OCI-LY1 (cell line): ENCODE results near the gene ST6GAL1.
A peak's percentile ranks its signal among the peaks of the same experiment; 100 is the strongest.
"Not testable (repeated sequence)": the region's sequence is repeated elsewhere in the genome, so short reads cannot be mapped to it uniquely, and the experiment has no call there.

Experiments
- H2AFZ ChIP-seq: fragments of 200-600 bp; sonication (generic), shearing (Covaris generic); 2 replicates; pipeline ENCODE4 v1.6.0; 2014; ENCODE audit warnings: antibody characterized with exemption, mild to moderate bottlenecking, low read length
- H3F3A ChIP-seq: fragments of 200-600 bp; sonication (generic), shearing (Covaris generic); 2 replicates; pipeline ENCODE4 v1.6.0; 2014; ENCODE audit warnings: mild to moderate bottlenecking, antibody characterized with exemption, low read length, moderate library complexity; ENCODE audit not compliant: insufficient read depth
- H3K27ac ChIP-seq: fragments of 200-600 bp; sonication (generic); 2 replicates; pipeline ENCODE4 v1.5.1; 2014; ENCODE audit warnings: low read length, mixed run types, mild to moderate bottlenecking, low read depth; ENCODE audit not compliant: poor library complexity, severe bottlenecking
- H3K27me3 ChIP-seq: fragments of 200-600 bp; sonication (generic); 2 replicates; pipeline ENCODE4 v1.6.0; 2014; ENCODE audit warnings: antibody characterized with exemption, mild to moderate bottlenecking, low read length, moderate library complexity; ENCODE audit not compliant: insufficient read depth
- H3K36me3 ChIP-seq: fragments of 200-600 bp; sonication (generic); 2 replicates; pipeline ENCODE4 v1.6.1; 2014; ENCODE audit warnings: mild to moderate bottlenecking, antibody characterized with exemption, low read length, moderate library complexity, mixed read lengths; ENCODE audit not compliant: insufficient read depth
- H3K4me1 ChIP-seq: fragments of 200-600 bp; sonication (generic); 2 replicates; pipeline ENCODE4 v1.5.1; 2014; ENCODE audit warnings: mild to moderate bottlenecking, low read length, moderate library complexity; ENCODE audit not compliant: insufficient read depth, severe bottlenecking
- H3K4me2 ChIP-seq: fragments of 200-600 bp; sonication (generic), shearing (Covaris generic); 2 replicates; pipeline ENCODE4 v1.6.1; 2014; ENCODE audit warnings: low read length
- H3K4me3 ChIP-seq: fragments of 200-600 bp; sonication (generic); 2 replicates; pipeline ENCODE4 v1.5.1; 2014; ENCODE audit warnings: low read length, low read depth, mild to moderate bottlenecking, mixed read lengths; ENCODE audit not compliant: poor library complexity, severe bottlenecking
- H3K79me2 ChIP-seq: fragments of 200-600 bp; shearing (Covaris generic); 2 replicates; pipeline ENCODE4 v1.6.1; 2016; ENCODE audit warnings: mixed run types, low read length, mixed read lengths; ENCODE audit not compliant: insufficient read depth
- H3K9ac ChIP-seq: fragments of 200-600 bp; sonication (generic), shearing (Covaris generic); 2 replicates; pipeline ENCODE4 v1.6.1; 2014; ENCODE audit warnings: mild to moderate bottlenecking, low read length, mixed read lengths
- H3K9me2 ChIP-seq: fragments of 200-600 bp; sonication (generic), shearing (Covaris generic); 2 replicates; pipeline ENCODE4 v1.6.1; 2014; ENCODE audit warnings: low read depth, mild to moderate bottlenecking, low read length, mixed read lengths
- H3K9me3 ChIP-seq: fragments of 200-600 bp; shearing (Covaris generic); 2 replicates; pipeline ENCODE4 v1.6.1; 2014; ENCODE audit warnings: low read length, mixed read lengths
- H4K20me1 ChIP-seq: fragments of 200-600 bp; sonication (generic), shearing (Covaris generic); 2 replicates; pipeline ENCODE4 v1.6.0; 2016; ENCODE audit warnings: mild to moderate bottlenecking, low read length; ENCODE audit not compliant: insufficient read depth
- CTCF ChIP-seq: fragments of 200-600 bp; sonication (generic), shearing (Covaris generic); IDR thresholded peaks from 2 replicates; pipeline ENCODE4 v1.5.1; 2017; ENCODE audit warnings: mild to moderate bottlenecking, antibody characterized with exemption, low read length, moderate library complexity, mixed read lengths
- EZH2 ChIP-seq: fragments of 200-600 bp; sonication (generic), shearing (Covaris generic); IDR thresholded peaks from 2 replicates; pipeline ENCODE4 v1.8.0; 2017; ENCODE audit warnings: borderline replicate concordance, mixed run types, mild to moderate bottlenecking, antibody characterized with exemption, low read length, moderate library complexity, mixed read lengths

The ST6GAL1 gene

GRCh38 chr3:186950402-186951093 is 20.2 kb downstream of the ST6GAL1 start:
- no peak for TF ChIP-seq CTCF
- TF ChIP-seq EZH2 = no peak
- Histone ChIP-seq H3K36me3 (peaks cover 64% of the 10 kb centered on the region), H3K4me3 (no peak overlapping the region), H3F3A (no peaks in the 10 kb centered on the region), H3K9me3 (no peaks in the 10 kb centered on the region), H3K9me2 (no peaks in the 10 kb centered on the region), H3K79me2 (peaks cover 42% of the 10 kb centered on the region), H4K20me1 (no peaks in the 10 kb centered on the region), H3K9ac (no peak overlapping the region), H3K4me2 (no peak overlapping the region), H3K4me1 (peaks cover 44% of the 10 kb centered on the region), H2AFZ (no peak overlapping the region), H3K27ac (peak overlapping the region; percentile 95), H3K27me3 (no peaks in the 10 kb centered on the region)

- H3K4me1 ChIP-seq = peaks cover 42% of the 10 kb centered on the region
- no peak overlapping the region for H2AFZ ChIP-seq
- no peaks in the 10 kb centered on the region for H3K27me3 ChIP-seq
- no peaks in the 10 kb centered on the region for H3K9me2 ChIP-seq
- H3K9ac ChIP-seq = no peak overlapping the region
- H4K20me1 ChIP-seq = no peaks in the 10 kb centered on the region
- no peak overlapping the region for H3K4me2 ChIP-seq
- TF ChIP-seq CTCF (no peak), EZH2 (no peak)
- peaks cover 77% of the 10 kb centered on the region for H3K36me3 ChIP-seq
- no peaks in the 10 kb centered on the region; the same call in 1 of the 2 replicates for H3F3A ChIP-seq
- peak overlapping the region; percentile 55 for H3K27ac ChIP-seq
- H3K4me3 ChIP-seq = no peak overlapping the region
- H3K9me3 ChIP-seq = no peaks in the 10 kb centered on the region
- peaks cover 51% of the 10 kb centered on the region for H3K79me2 ChIP-seq
Observed at GRCh38 chr3:186951640-186952552, 21.6 kb downstream of the ST6GAL1 start.

- TF ChIP-seq EZH2 = no peak
- no peak for TF ChIP-seq CTCF
- no peak overlapping the region for H3K9ac ChIP-seq
- no peaks in the 10 kb centered on the region for H4K20me1 ChIP-seq
Observed at GRCh38 chr3:186953011-186953487, 22.7 kb downstream of the ST6GAL1 start.

GRCh38 chr3:186953992-186954699 is 23.8 kb downstream of the ST6GAL1 start:
- not testable (repeated sequence) for H3K9ac ChIP-seq, H3K9me3 ChIP-seq, H3K4me3 ChIP-seq, H4K20me1 ChIP-seq, H3F3A ChIP-seq, H3K27ac ChIP-seq, H3K27me3 ChIP-seq, H3K9me2 ChIP-seq, H2AFZ ChIP-seq, H3K4me2 ChIP-seq
- peaks cover 66% of the 10 kb centered on the region for H3K79me2 ChIP-seq
- H3K36me3 ChIP-seq = peaks cover 80% of the 10 kb centered on the region
- peaks cover 39% of the 10 kb centered on the region for H3K4me1 ChIP-seq

More at GRCh38 chr3:186953011-186953487, 22.7 kb downstream of the ST6GAL1 start:
- peak overlapping the region; percentile 55 for H3K27ac ChIP-seq
- H3K4me2 ChIP-seq = no peak overlapping the region
- H3K27me3 ChIP-seq = no peaks in the 10 kb centered on the region
- peaks cover 87% of the 10 kb centered on the region for H3K36me3 ChIP-seq
- peaks cover 5% of the 10 kb centered on the region; the same call in 1 of the 2 replicates for H3F3A ChIP-seq
- no peak overlapping the region for H2AFZ ChIP-seq
- H3K9me2 ChIP-seq = no peaks in the 10 kb centered on the region
- H3K4me1 ChIP-seq = peaks cover 40% of the 10 kb centered on the region
- no peak overlapping the region for H3K4me3 ChIP-seq
- no peaks in the 10 kb centered on the region for H3K9me3 ChIP-seq
- peaks cover 61% of the 10 kb centered on the region for H3K79me2 ChIP-seq
